ENCODE results near the gene FXYD7. TPM values are rescaled to one million over a fixed set of nuclear protein-coding genes. Genes with fewer than 3 reads are reported as not detected.

Gene FXYD7
- total and polyA plus RNA-seq, 9 of the 15 experiments (the other 6 are each of a cell fraction or from before 2014, with no cell fraction given): 0.10 to 0.80 (median 0.31) TPM; not detected in 3

GRCh38 chr19:35110974-35111373, 32.1 kb upstream of the FXYD7 start:
- no peak overlapping the region for H3K4me3 ChIP-seq
- FAIRE-seq: no peak
- DNase-seq (ENCODE audit: extremely low read depth in 1 of 4, low spot score in 3 of 4): peak; percentile 44 to 57 (median 52)
- H3K27ac ChIP-seq (ENCODE audit: extremely low read depth, low read depth, low read length): 0 out of 3 replicates have a peak overlapping the region, but pooled peaks have one; percentile 8
- H3K79me2 ChIP-seq (ENCODE audit: control insufficient read depth, insufficient read depth, low read length): no peaks in the 10 kb centered on the region
- 0 out of 2 replicates have a peak, but pooled peaks have one; percentile 9 for TF ChIP-seq REST (IDR thresholded peaks at IDR 0.05; ENCODE audit: borderline replicate concordance)
- TF ChIP-seq REST (CRISPR knock-in tag; IDR thresholded peaks at IDR 0.05; ENCODE audit: low read depth): no peak
- no peak for TF ChIP-seq SRSF7 (optimal IDR thresholded peaks at IDR 0.05; ENCODE audit: low read depth, low read length)
- TF ChIP-seq, protein P1, sequence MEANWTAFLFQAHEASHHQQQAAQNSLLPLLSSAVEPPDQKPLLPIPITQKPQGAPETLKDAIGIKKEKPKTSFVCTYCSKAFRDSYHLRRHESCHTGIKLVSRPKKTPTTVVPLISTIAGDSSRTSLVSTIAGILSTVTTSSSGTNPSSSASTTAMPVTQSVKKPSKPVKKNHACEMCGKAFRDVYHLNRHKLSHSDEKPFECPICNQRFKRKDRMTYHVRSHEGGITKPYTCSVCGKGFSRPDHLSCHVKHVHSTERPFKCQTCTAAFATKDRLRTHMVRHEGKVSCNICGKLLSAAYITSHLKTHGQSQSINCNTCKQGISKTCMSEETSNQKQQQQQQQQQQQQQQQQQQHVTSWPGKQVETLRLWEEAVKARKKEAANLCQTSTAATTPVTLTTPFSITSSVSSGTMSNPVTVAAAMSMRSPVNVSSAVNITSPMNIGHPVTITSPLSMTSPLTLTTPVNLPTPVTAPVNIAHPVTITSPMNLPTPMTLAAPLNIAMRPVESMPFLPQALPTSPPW (CRISPR knock-in tag; IDR thresholded peaks at IDR 0.05): 0 out of 2 replicates have a peak, but pooled peaks have one; percentile 16
- no TSS peak for BruUV-seq (replicated peaks)
- H3K9me3 ChIP-seq (replicated peaks; ENCODE audit: control insufficient read depth, insufficient read depth, low read depth, low read length): no peaks in the 10 kb centered on the region
- peak overlapping the region in 1 of 2 experiments; percentile 86; a peak in 2 of 4 replicates for H3K9ac ChIP-seq (ENCODE audit: insufficient read depth in 1 of 2, low read depth in 2 of 2, low read length in 2 of 2)
- in situ Hi-C loops (cut with MboI): no loop called here
- POLR2A ChIA-PET: interaction anchor here (0.7 to 1.2 kb wide), 2 partner anchors 10 to 13 kb away, joined by 4 to 6 read pairs; no protein-coding TSS in a partner anchor
- H3K4me2 ChIP-seq (ENCODE audit: insufficient read depth, low read length): no peak overlapping the region
- 40% methylated on average over 5 of the region's 9 CpGs for WGBS (ENCODE audit: insufficient coverage, low coverage, missing lambda C conversion rate)
- CTCF ChIA-PET (ENCODE audit: low intra/inter-chr PET ratio): no interaction called here
- peaks cover 26 to 47% of the 10 kb centered on the region in 2 experiments for H3K4me1 ChIP-seq (replicated peaks in 1 of 2; ENCODE audit: control insufficient read depth in 2 of 2, insufficient read depth in 2 of 2, low read length in 2 of 2)
- intact Hi-C loops (cut with micrococcal nuclease): no loop called here
- no peaks in the 10 kb centered on the region for H3K36me3 ChIP-seq (ENCODE audit: control insufficient read depth, insufficient read depth, low read length)
- ATAC-seq: peak; percentile 53
- no peaks in the 10 kb centered on the region for H3K9me1 ChIP-seq (ENCODE audit: control insufficient read depth, insufficient read depth, low read length)
- no peaks in the 10 kb centered on the region for H4K20me1 ChIP-seq (replicated peaks; ENCODE audit: control insufficient read depth, insufficient read depth, low read length)
- H2AFZ ChIP-seq (ENCODE audit: low read depth, low read length): peak overlapping the region; percentile 77
- peaks cover 0 to 9% of the 10 kb centered on the region in 2 experiments; a peak in 3 of 5 replicates for H3K27me3 ChIP-seq (ENCODE audit: control insufficient read depth in 2 of 2, insufficient read depth in 2 of 2, low read length in 2 of 2)
